Mesodermal cell (in vitro differentiated cells): ENCODE measurements around the gene RUBCN.
"Not testable (repeated sequence)": the region's sequence is repeated elsewhere in the genome, so short reads cannot be mapped to it uniquely, and the experiment has no call there.

Source experiments
- H3K27ac ChIP-seq: 2 replicates; pipeline ENCODE4 v1.7.0; 2013; ENCODE audit warnings: mild to moderate bottlenecking, low read depth, low read length, moderate library complexity; ENCODE audit not compliant: severe bottlenecking
- H3K36me3 ChIP-seq: 2 replicates; pipeline ENCODE4 v1.7.1; 2013; ENCODE audit warnings: mild to moderate bottlenecking, low read length, moderate library complexity; ENCODE audit not compliant: control insufficient read depth, insufficient read depth
- H3K4me1 ChIP-seq: one replicate; pipeline ENCODE4 v1.7.1; 2013; ENCODE audit warnings: mild to moderate bottlenecking, low read length; ENCODE audit not compliant: insufficient read depth, control insufficient read depth, poor library complexity, severe bottlenecking
- H3K4me3 ChIP-seq: 2 replicates; pipeline ENCODE4 v1.7.0; 2013; ENCODE audit warnings: low read length, control low read depth, mild to moderate bottlenecking; ENCODE audit not compliant: insufficient read depth, poor library complexity, severe bottlenecking; ENCODE audit errors: extremely low read depth
- H3K9me3 ChIP-seq: 2 replicates; pipeline ENCODE4 v1.7.1; 2013; ENCODE audit warnings: mild to moderate bottlenecking, low read length, moderate library complexity; ENCODE audit not compliant: control insufficient read depth
- WGBS, 2 experiments: methylation state at CpG; one replicate each; pipeline ENCODE4 v1.1.5; 2013; ENCODE audit warnings: missing lambda C conversion rate in 2 of 2; ENCODE audit not compliant: insufficient coverage in 2 of 2; 5-methylcytosine and 5-hydroxymethylcytosine counted together

The RUBCN gene

DNA sequence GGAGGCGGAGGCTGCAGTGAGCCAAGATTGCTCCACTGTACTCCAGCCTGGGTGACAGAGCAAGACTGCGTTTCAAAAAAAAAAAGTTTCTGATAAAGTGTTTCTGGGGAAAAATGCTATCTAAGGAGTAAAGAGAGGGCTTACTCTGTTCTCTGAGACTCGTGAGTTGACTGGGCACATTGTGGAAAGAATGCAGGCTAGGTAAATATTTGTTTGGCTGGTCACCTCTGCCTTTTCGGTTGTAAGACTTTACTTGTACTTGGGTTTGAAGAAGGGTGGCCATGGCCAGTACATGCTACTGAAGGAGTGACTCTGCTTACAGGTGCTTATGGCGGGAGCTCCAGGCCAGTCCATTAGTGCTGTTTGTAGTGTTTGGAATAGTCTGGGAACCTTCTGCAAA, 68.7 kb downstream of the RUBCN start:
- H3K36me3 ChIP-seq = peaks cover under 1% of the 10 kb centered on the region
- WGBS, 2 experiments = 89 to 93% methylated on average over 4 to 5 of the region's 5 CpGs

DNA sequence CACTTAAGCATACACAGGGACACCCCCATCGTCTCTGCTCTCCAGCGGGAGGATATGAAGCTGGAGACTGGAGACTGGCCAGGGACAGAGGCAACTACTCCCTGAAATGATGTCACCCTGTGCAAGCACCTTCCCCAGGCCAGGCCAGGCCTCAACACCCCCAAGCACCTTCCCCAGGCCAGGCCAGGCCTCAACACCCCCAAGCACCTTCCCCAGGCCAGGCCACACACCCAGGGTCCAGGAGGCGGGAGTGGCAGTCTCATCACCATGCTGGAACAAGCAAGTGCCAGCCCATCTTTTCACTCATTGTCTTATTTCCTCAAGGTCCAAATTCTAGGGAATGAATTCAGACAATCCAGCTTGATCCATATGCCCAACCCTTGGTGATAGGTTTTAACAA, 69.4 kb downstream of the RUBCN start:
- H3K4me3 ChIP-seq, H3K9me3 ChIP-seq, H3K4me1 ChIP-seq, H3K27ac ChIP-seq, H3K36me3 ChIP-seq: not testable (repeated sequence)
- WGBS, 2 experiments = 83 to 100% methylated on average over 1 of the region's 3 CpGs

More for the DNA sequence above, 68.7 kb downstream of the RUBCN start:
- Histone ChIP-seq H3K4me3 (no peak overlapping the region), H3K27ac (no peak overlapping the region), H3K9me3 (no peaks in the 10 kb centered on the region), H3K4me1 (no peaks in the 10 kb centered on the region)

DNA sequence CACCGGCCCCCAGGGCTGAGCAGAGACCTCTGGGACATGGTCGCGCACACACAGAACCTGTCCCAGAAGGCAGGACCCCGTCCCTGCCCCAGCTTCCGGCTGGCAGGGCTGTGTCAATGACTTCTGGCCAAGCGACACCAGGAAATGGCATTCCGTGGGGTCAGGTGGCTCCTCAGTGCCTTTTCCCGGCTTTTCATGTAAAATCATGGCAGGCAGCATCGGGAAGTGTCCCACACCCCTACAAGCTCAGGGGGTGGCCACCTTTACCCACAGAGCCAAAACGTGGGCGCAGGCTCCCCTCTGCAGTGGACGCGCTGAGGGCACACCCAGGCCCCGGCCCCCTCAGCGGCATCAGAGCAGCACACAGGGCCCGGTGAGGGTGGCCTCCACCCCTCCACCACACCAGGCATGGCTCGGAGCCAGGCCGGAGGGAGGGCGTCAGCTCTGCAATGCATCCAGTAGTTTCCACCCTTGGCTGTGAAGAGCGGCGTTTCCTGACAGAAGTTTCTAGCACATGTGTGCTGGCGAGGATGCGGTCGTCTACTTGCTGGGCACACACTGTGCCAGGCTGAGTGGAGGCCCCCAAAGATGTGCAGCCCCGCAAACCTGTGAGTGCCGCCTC, 70.4 kb downstream of the RUBCN start:
- not testable (repeated sequence) for H3K27ac ChIP-seq, H3K4me1 ChIP-seq, H3K4me3 ChIP-seq, H3K36me3 ChIP-seq, H3K9me3 ChIP-seq
- 87 to 88% methylated on average over 8 to 10 of the region's 26 CpGs for WGBS, 2 experiments

DNA sequence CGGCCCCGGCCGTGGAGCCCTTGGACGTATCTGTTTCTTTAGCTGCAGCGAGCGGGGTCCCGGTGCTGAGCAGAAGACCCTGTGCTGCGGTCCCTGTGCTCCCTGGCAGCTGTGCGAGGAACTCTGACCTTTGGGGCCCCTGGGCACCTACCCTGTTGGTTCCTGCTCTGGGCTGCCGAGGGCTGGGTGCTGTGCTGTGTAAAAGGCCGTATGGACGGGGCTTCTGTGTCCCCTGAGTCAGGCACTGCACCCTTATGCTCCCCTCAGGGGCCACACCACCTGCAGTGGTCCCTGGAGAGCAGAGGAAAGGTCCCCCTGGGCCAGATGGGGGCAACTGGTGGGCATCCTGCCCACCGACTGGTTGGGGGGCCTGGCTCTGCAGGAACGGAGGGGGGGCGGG, 71.2 kb downstream of the RUBCN start:
- H3K27ac ChIP-seq, H3K36me3 ChIP-seq, H3K4me3 ChIP-seq, H3K4me1 ChIP-seq, H3K9me3 ChIP-seq: not testable (repeated sequence)
- WGBS, 2 experiments = no CpG with 5 or more reads among the region's 15 CpGs

DNA sequence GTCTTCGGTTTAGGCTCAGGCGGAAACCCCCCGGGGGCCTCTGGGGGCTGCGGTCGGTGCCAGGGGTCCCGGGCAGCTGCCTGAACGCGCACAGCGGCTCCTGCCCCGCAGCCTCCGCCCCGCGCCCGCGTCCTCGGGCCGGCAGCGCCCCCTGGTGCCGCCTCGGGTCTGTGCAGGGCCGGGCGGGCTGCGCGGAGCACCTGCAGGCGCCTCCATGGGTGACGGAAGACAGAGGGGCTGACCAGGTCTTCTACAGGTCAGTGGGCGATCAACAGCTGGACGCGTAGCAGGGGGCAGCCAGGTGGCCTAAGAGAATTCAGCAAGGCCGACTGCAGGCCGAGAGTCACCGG, 71.6 kb downstream of the RUBCN start:
- not testable (repeated sequence) for H3K27ac ChIP-seq, H3K4me3 ChIP-seq, H3K36me3 ChIP-seq, H3K4me1 ChIP-seq, H3K9me3 ChIP-seq
- no CpG with 5 or more reads among the region's 32 CpGs for WGBS, 2 experiments

DNA sequence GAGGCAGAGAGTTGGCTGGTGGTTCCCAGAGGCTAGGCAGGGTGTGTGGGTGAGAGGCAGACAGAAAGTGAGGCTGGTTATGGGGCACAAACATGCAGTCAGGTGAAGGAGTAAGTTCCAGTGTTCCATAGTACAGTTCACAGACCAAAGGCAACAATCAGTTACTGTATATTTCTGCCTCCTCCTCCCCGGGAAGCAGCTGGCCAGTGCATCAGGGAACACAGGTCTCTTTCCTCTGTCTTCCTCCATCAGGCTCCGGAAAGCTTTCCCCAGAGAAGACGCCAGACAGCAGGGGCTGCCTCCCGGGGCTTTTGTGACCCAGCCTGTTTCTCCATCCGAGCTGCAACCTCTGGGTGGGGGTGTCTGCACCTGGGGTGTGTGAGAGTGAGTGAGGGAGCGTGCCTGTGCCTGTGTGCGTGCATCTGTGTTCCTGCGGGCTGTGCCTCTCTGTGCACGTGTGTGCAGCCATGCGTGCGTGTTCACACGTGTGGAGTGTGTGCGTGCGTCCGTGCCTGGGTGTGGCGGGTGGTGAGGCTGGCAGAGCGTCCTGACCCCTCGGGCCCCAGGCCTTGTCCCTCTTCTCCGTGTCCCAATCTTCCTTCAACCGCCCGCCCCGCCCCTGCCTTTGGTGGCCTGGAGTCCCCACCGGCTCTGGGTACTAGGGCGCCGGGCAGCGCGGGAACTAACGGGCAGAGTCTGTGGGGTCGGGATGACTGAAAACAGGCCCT, 72.1 kb downstream of the RUBCN start:
- H3K4me3 ChIP-seq, H3K27ac ChIP-seq, H3K36me3 ChIP-seq, H3K4me1 ChIP-seq, H3K9me3 ChIP-seq: not testable (repeated sequence)
- 32 to 64% methylated on average over 7 to 14 of the region's 29 CpGs for WGBS, 2 experiments

DNA sequence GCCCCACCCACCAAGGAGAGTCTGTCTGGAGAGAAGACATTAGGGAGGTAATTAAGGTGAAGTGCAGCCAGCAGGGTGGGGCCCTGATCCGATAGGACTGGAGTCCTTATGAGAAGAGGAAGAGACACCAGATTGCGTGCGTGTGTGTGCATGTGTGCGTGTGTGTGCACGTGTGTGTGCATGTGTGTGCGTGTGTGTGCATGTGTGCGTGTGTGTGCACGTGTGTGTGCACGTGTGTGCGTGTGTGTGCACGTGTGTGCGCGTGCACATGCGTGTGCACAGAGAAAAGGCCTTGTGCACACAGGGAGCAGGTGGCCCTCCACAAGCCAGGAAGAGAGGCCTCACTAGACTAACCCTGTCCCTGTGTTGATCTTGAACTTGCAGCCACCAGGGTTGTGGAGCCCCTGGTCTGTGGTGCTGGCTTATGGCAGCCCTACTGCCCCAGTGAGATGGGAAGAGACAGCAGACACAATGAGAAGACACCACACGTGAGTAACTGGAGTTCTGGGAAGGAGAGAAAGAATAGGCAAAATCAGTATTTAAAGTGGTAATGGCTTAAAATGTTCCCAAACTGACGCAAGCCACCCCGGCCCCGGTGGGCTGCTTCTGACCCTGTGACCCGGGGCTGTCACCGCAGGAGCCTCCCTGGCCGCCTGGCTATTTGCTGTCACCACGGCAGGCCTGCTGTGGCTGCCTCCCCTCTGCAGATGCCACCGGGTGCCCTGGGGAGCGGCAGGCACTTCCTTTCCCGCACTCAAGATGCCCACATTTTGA, 73.2 kb downstream of the RUBCN start:
- not testable (repeated sequence) for H3K4me1 ChIP-seq, H3K36me3 ChIP-seq, H3K4me3 ChIP-seq, H3K9me3 ChIP-seq, H3K27ac ChIP-seq
- 99 to 100% methylated on average over 1 to 7 of the region's 25 CpGs for WGBS, 2 experiments

DNA sequence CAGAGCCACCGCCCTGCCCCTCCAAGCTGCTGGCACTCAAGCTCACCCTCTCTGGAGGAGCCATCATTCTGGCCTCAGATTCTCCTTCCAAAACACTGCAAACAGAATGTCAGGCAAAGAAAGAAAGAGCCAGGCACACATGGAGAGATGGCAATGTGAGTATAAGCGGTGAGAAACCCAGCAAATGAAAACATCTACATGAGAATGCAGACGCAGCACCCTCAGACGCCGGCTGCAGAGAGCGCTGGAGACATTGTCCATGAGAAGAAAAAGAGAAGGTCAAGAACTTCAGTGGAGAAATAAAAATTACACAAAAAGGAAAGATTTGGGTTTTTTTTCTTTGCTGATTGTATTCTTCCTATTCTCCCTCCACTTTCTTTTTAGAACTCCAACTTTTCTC, 74.4 kb downstream of the RUBCN start:
- not testable (repeated sequence) for H3K4me1 ChIP-seq, H3K27ac ChIP-seq, H3K4me3 ChIP-seq, H3K36me3 ChIP-seq, H3K9me3 ChIP-seq
- 17% methylated on average over 2 of the region's 6 CpGs; no CpG with 5 or more reads in 1 of the 2 experiments for WGBS, 2 experiments

DNA sequence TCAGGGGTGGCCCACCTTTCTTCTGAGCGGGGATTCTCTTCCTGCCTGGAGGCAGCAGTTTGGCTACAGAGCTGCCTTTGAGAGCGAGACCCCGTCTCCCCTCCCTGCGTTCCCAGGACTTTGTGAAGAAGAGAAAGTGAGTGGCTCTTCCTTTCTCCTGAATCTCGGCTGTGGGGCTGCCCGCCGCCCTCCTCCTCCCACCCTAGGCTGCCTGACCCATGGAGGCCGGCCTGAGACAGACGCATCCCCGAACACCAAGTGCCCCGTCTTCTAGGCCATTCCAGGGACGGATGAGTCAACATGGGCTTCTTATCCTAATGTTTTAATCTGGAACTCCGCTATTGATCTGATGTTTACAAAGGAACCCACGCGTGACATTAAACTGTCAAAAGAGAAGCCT, 74.8 kb downstream of the RUBCN start:
- not testable (repeated sequence) for H3K36me3 ChIP-seq, H3K4me1 ChIP-seq, H3K27ac ChIP-seq, H3K9me3 ChIP-seq, H3K4me3 ChIP-seq
- 92 to 100% methylated on average over 2 of the region's 15 CpGs for WGBS, 2 experiments

DNA sequence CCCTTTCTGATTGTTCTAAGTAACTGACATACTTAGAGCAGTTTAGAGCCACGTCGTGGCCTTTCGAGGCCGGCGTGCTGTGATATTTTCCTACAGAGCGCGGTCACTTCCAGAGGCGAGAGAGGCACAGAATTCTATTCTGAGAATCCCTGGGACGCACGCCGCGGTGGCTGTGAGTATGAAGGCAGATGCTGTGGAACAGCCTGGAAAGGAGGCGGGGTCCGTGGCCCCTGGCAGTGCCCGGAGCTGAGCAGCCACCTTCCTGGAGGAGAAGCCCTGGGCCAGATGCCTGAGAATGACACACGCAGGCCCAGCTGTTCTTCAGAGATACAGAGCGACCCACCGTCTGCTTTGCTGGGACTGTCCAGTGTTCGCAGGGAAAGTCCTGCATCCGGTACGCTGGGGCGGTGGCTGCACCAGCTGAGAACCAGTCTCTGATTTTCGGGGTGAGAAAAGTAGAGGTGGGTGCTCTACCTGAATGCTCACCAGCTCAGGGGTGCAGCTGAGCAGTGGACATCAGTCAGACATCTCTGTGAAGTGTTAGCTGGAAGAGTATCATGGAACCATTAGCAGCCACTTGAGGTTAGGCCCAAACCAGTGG, 75.4 kb downstream of the RUBCN start:
- H3K9me3 ChIP-seq, H3K27ac ChIP-seq, H3K36me3 ChIP-seq, H3K4me1 ChIP-seq, H3K4me3 ChIP-seq: not testable (repeated sequence)
- 90 to 94% methylated on average over 9 to 16 of the region's 23 CpGs for WGBS, 2 experiments

DNA sequence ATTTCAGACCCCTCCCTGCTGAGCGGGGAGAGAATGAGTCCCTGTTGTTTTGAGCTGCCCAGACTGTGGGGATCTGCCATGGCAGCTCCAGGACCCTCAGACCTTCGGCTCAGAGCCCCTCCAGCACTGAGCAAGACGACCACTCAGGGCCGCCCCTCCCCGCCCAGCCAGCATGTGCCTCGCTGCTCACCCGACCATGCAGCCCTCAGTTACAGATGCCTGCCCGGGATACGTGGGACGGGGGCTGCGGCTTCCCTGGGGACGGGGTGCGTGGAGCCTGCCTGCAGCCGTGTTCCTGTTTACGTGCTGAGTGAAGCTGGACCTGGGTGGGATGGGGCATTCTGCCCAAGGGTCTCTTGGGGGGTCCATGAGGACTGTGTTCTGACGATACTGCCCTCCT, 77.0 kb downstream of the RUBCN start:
- not testable (repeated sequence) for H3K4me3 ChIP-seq, H3K36me3 ChIP-seq, H3K27ac ChIP-seq, H3K4me1 ChIP-seq, H3K9me3 ChIP-seq
- 93 to 99% methylated on average over 7 to 13 of the region's 16 CpGs for WGBS, 2 experiments
